ENCODE results near the gene RPS6KB1.
"Not testable (repeated sequence)": the region's sequence is repeated elsewhere in the genome, so short reads cannot be mapped to it uniquely, and the experiment has no call there.

The RPS6KB1 gene

GRCh38 chr17:59870482-59870881 is 22.4 kb upstream of the RPS6KB1 start:
- H3K4me3 ChIP-seq (ENCODE audit: low read depth, low read length): no peak overlapping the region

- H3K4me3 ChIP-seq (ENCODE audit: low read depth, low read length): no peak overlapping the region
Measured at GRCh38 chr17:59872351-59872750, 20.6 kb upstream of the RPS6KB1 start.

GRCh38 chr17:59873414-59873813 is 19.5 kb upstream of the RPS6KB1 start:
- not testable (repeated sequence) for H3K4me3 ChIP-seq (ENCODE audit: low read depth, low read length)

GRCh38 chr17:59874376-59874775 is 18.5 kb upstream of the RPS6KB1 start:
- no peak overlapping the region for H3K4me3 ChIP-seq (ENCODE audit: low read depth, low read length)

GRCh38 chr17:59876107-59876506 is 16.8 kb upstream of the RPS6KB1 start:
- no peak overlapping the region for H3K4me3 ChIP-seq (ENCODE audit: low read depth, low read length)

GRCh38 chr17:59877965-59878364 is 15.0 kb upstream of the RPS6KB1 start:
- no peak overlapping the region for H3K4me3 ChIP-seq (ENCODE audit: low read depth, low read length)

GRCh38 chr17:59878624-59879023 is 14.3 kb upstream of the RPS6KB1 start:
- no peak overlapping the region for H3K4me3 ChIP-seq (ENCODE audit: low read depth, low read length)

GRCh38 chr17:59884861-59885260 is 8.1 kb upstream of the RPS6KB1 start:
- H3K4me3 ChIP-seq (ENCODE audit: low read depth, low read length): no peak overlapping the region

- no peak overlapping the region for H3K4me3 ChIP-seq (ENCODE audit: low read depth, low read length)
Measured at GRCh38 chr17:59888145-59888750, 4.7 kb upstream of the RPS6KB1 start.

- H3K4me3 ChIP-seq (ENCODE audit: low read depth, low read length): no peak overlapping the region
Measured at GRCh38 chr17:59890720-59891119, 2.2 kb upstream of the RPS6KB1 start.

GRCh38 chr17:59892251-59892923 is 534 bp upstream of the RPS6KB1 start:
- H3K4me3 ChIP-seq (ENCODE audit: low read depth, low read length): peak overlapping the region; percentile 71

- H3K4me3 ChIP-seq (ENCODE audit: low read depth, low read length): peak overlapping the region; percentile 71
Measured at GRCh38 chr17:59893676-59894100, 767 bp downstream of the RPS6KB1 start.

- no peak overlapping the region for H3K4me3 ChIP-seq (ENCODE audit: low read depth, low read length)
Measured at GRCh38 chr17:59897090-59897489, 4.2 kb downstream of the RPS6KB1 start.

GRCh38 chr17:59899099-59899498 is 6.2 kb downstream of the RPS6KB1 start:
- H3K4me3 ChIP-seq (ENCODE audit: low read depth, low read length): no peak overlapping the region

GRCh38 chr17:59901604-59902003 is 8.7 kb downstream of the RPS6KB1 start:
- H3K4me3 ChIP-seq (ENCODE audit: low read depth, low read length): no peak overlapping the region

GRCh38 chr17:59903455-59903854 is 10.5 kb downstream of the RPS6KB1 start:
- no peak overlapping the region for H3K4me3 ChIP-seq (ENCODE audit: low read depth, low read length)

- no peak overlapping the region for H3K4me3 ChIP-seq (ENCODE audit: low read depth, low read length)
Measured at GRCh38 chr17:59907467-59907866, 14.5 kb downstream of the RPS6KB1 start.

- H3K4me3 ChIP-seq (ENCODE audit: low read depth, low read length): no peak overlapping the region
Measured at GRCh38 chr17:59914274-59914854, 21.4 kb downstream of the RPS6KB1 start.

- H3K4me3 ChIP-seq (ENCODE audit: low read depth, low read length): no peak overlapping the region
Measured at GRCh38 chr17:59916446-59916845, 23.5 kb downstream of the RPS6KB1 start.

GRCh38 chr17:59920637-59921036 is 27.7 kb downstream of the RPS6KB1 start:
- H3K4me3 ChIP-seq (ENCODE audit: low read depth, low read length): not testable (repeated sequence)

GRCh38 chr17:59930121-59930520 is 37.2 kb downstream of the RPS6KB1 start:
- not testable (repeated sequence) for H3K4me3 ChIP-seq (ENCODE audit: low read depth, low read length)

GRCh38 chr17:59930768-59931167 is 37.8 kb downstream of the RPS6KB1 start:
- H3K4me3 ChIP-seq (ENCODE audit: low read depth, low read length): not testable (repeated sequence)
